AG09319 (cell line): ENCODE measurements around the gene SIGLEC6.

Experiments used
- DNase-seq: peaks from one replicate; pipeline ENCODE4 v3.0.0-alpha.2; 2010; ENCODE audit warnings: low read depth; ENCODE audit errors: extremely low read depth
- CTCF ChIP-seq: IDR thresholded peaks from 2 replicates; pipeline ENCODE4 v1.5.1; 2011; ENCODE audit warnings: low read depth, mild to moderate bottlenecking, inconsistent platforms, low read length, moderate library complexity

The SIGLEC6 gene

GRCh38 chr19:51531349-51532315 lies at the start of gene SIGLEC6:
TSS of gene SIGLEC6 (minus strand) at chr19:51531670. CDS start at chr19:51531648, 22 bp downstream.
- TF ChIP-seq CTCF, result no peak
- DNase-seq, result no peak

- DNase-seq, result no peak
- no peak for TF ChIP-seq CTCF
Measured at GRCh38 chr19:51576850-51577249, 45.4 kb upstream of the SIGLEC6 start.

- TF ChIP-seq CTCF, result no peak
- DNase-seq, result no peak
Measured at GRCh38 chr19:51573331-51573730, 41.9 kb upstream of the SIGLEC6 start.

DNA sequence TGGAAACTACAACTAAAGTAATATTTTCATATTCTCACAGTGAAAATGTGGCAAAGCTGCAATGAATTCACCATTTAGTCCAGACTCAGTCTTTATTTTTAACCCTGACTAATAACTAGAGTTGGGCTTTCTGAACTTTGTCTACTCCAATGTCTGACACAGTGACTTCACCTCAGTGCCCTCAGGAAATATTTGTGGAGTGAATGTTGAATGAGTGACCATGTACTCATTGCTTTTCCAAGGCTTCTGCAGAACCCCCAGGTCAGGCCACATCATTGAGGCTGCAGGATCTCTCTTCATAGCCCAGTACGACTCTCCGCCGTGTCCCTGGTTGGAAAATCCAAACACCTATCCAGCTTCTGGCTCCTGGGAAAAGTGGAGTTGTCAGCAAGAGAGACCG lies 41.4 kb upstream of the SIGLEC6 start:
- DNase-seq, result no peak
- no peak for TF ChIP-seq CTCF

DNA sequence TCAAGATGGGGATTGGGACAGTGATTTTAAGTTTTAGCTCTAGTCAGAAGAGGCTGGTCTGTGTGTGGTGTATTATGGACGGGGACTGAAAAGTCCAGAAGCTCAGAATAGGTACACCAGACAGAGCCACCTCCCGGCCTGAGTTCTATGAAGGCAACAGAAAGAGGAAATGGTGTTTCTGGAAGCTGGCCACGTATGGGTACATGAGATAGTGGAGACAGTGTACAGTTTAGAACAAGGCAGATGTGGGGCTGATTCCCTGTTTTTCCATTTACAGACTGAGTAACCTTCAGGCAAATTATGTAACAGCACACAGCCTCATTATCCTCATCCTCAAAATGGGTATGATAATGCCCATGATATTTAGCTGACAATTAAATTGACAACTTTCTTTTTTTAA lies 40.9 kb upstream of the SIGLEC6 start:
- no peak for TF ChIP-seq CTCF
- no peak for DNase-seq

GRCh38 chr19:51571599-51571998 lies 40.1 kb upstream of the SIGLEC6 start:
- DNase-seq, result no peak
- no peak for TF ChIP-seq CTCF

GRCh38 chr19:51570962-51571575 lies 39.6 kb upstream of the SIGLEC6 start, which contains the start of gene ZNF175:
TSS of gene ZNF175 (plus strand) at chr19:51571283. CDS start at chr19:51573330, 2,047 bp downstream.
- peak; percentile 92 for DNase-seq
- TF ChIP-seq CTCF, result no peak
